ENCODE data around the gene ADGRB2.

Gene ADGRB2

GRCh38 chr1:31781138-31781755, 17.1 kb upstream of the ADGRB2 start:
- DNase-seq = no peak

GRCh38 chr1:31780632-31781031, 16.5 kb upstream of the ADGRB2 start:
- no peak for DNase-seq

- no peak for DNase-seq
These were observed 15.5 kb upstream of the ADGRB2 start for GRCh38 chr1:31779687-31780086.

- DNase-seq = no peak
These were observed 14.8 kb upstream of the ADGRB2 start for GRCh38 chr1:31778763-31779488.

- DNase-seq = no peak
These were observed 12.4 kb upstream of the ADGRB2 start for GRCh38 chr1:31776516-31776915.

GRCh38 chr1:31776032-31776431, 11.9 kb upstream of the ADGRB2 start:
- no peak for DNase-seq

- no peak for DNase-seq
These were observed 11.3 kb upstream of the ADGRB2 start for GRCh38 chr1:31775210-31775999.

GRCh38 chr1:31774495-31774894, 10.4 kb upstream of the ADGRB2 start:
- no peak for DNase-seq

- no peak for DNase-seq
These were observed 9.7 kb upstream of the ADGRB2 start for GRCh38 chr1:31773861-31774260.

GRCh38 chr1:31772669-31773248, 8.6 kb upstream of the ADGRB2 start:
- no peak for DNase-seq

- no peak for DNase-seq
These were observed 7.9 kb upstream of the ADGRB2 start for GRCh38 chr1:31771891-31772668.

GRCh38 chr1:31769720-31770390, 5.7 kb upstream of the ADGRB2 start:
- DNase-seq = no peak

GRCh38 chr1:31768939-31769704, 5.0 kb upstream of the ADGRB2 start:
- DNase-seq = no peak

- no peak for DNase-seq
These were observed 4.3 kb upstream of the ADGRB2 start for GRCh38 chr1:31768407-31768907.

- DNase-seq = no peak
These were observed 3.1 kb upstream of the ADGRB2 start for GRCh38 chr1:31767225-31767624.

- DNase-seq = no peak
These were observed 1.4 kb upstream of the ADGRB2 start for GRCh38 chr1:31765516-31765915.

- DNase-seq = no peak
These were observed 914 bp upstream of the ADGRB2 start for GRCh38 chr1:31765041-31765467.

- no peak for DNase-seq
These were observed 349 bp downstream of the ADGRB2 start for GRCh38 chr1:31763671-31764311.

GRCh38 chr1:31762726-31763670, 1.1 kb downstream of the ADGRB2 start:
- peak in 1 of 2 donors; percentile 24 for DNase-seq
